A673 (cell line): ENCODE results near the gene MTCH1. TPM values are rescaled to one million over a fixed set of nuclear protein-coding genes. Genes with fewer than 3 reads are reported as not detected.

ENCODE experiments used
- BruUV-seq: library from RNA; stranded (reverse); fragments of 400-500 nt; replicated peaks from 2 replicates; lab custom pipeline; 2021; lab: Mats Ljungman, UMichigan
- CTCF ChIA-PET: fragments of 300-600 bp; sonication (Branson Sonifier 250); formaldehyde crosslinking; loops from one replicate; lab custom pipeline; 2022; ENCODE audit warnings: antibody characterized with exemption; lab: Charles Lee
- POLR2A ChIA-PET: fragments of 300-600 bp; sonication (Branson Sonifier 250); formaldehyde crosslinking; loops from one replicate; lab custom pipeline; 2022; ENCODE audit warnings: antibody characterized with exemption; ENCODE audit not compliant: low non-redundant PET; lab: Charles Lee
- DNase-seq: peaks from one replicate; pipeline ENCODE4 v3.0.0-alpha.2; 2015; ENCODE audit warnings: low spot score
- H3K27ac ChIP-seq: fragments of 200-600 bp; sonication (generic); 2 replicates; pipeline ENCODE4 v1.5.1; 2016; ENCODE audit warnings: mixed run types, low read depth, mild to moderate bottlenecking, mixed read lengths, antibody characterized with exemption, low read length; ENCODE audit not compliant: poor library complexity, severe bottlenecking
- H3K27me3 ChIP-seq: fragments of 200-600 bp; sonication (generic); replicated peaks from 2 replicates; pipeline ENCODE4 v1.6.1; 2017; ENCODE audit warnings: mixed run types, low read depth, mild to moderate bottlenecking, mixed read lengths, antibody characterized with exemption, low read length; ENCODE audit not compliant: insufficient read depth, poor library complexity
- H3K36me3 ChIP-seq: fragments of 200-600 bp; sonication (generic); 2 replicates; pipeline ENCODE4 v1.6.1; 2016; ENCODE audit warnings: mixed run types, mild to moderate bottlenecking, mixed read lengths, antibody characterized with exemption, low read length; ENCODE audit not compliant: insufficient read depth, poor library complexity, severe bottlenecking
- H3K4me1 ChIP-seq: fragments of 200-600 bp; sonication (generic); 2 replicates; pipeline ENCODE4 v1.6.1; 2017; ENCODE audit warnings: mixed run types, mild to moderate bottlenecking, mixed read lengths, antibody characterized with exemption, low read length; ENCODE audit not compliant: insufficient read depth, poor library complexity, severe bottlenecking
- H3K4me3 ChIP-seq: fragments of 200-600 bp; sonication (generic); 2 replicates; pipeline ENCODE4 v1.5.1; 2016; ENCODE audit warnings: low read depth, mixed run types, mild to moderate bottlenecking, mixed read lengths, low read length; ENCODE audit not compliant: poor library complexity, severe bottlenecking
- H3K9me3 ChIP-seq: fragments of 200-600 bp; sonication (generic); 2 replicates; pipeline ENCODE4 v1.6.1; 2016; ENCODE audit warnings: mixed run types, low read depth, mild to moderate bottlenecking, mixed read lengths, antibody characterized with exemption, low read length; ENCODE audit not compliant: poor library complexity, severe bottlenecking
- CTCF ChIP-seq: fragments of 300-800, 200-600 bp; sonication (generic); conservative IDR thresholded peaks from 2 replicates; pipeline ENCODE4 v1.5.1; 2017; ENCODE audit warnings: low read depth, mild to moderate bottlenecking, antibody characterized with exemption, low read length, moderate library complexity, mixed read lengths
- EZH2 ChIP-seq: fragments of 200-600 bp; sonication (generic); IDR thresholded peaks from 2 replicates; pipeline ENCODE4 v1.6.1; 2017; ENCODE audit warnings: borderline replicate concordance, low read depth, mild to moderate bottlenecking, mixed read lengths, antibody characterized with exemption, low read length; ENCODE audit not compliant: poor library complexity, severe bottlenecking
- intact Hi-C: fragments of 100-400 bp; cut with micrococcal nuclease; formaldehyde crosslinking; loops from one replicate; pipeline ENCODE4 v1.10.0; 2022; ENCODE audit not compliant: unreplicated experiment
- total RNA-seq: library from RNA; stranded (reverse); gene quantifications from 2 replicates; pipeline ENCODE4 v1.2.3, GENCODE V29; 2021

Gene MTCH1
- total RNA-seq, 1 experiment from 2014 or later: 242 TPM

GRCh38 chr6:36971921-36972673, 13.9 kb downstream of the MTCH1 start:
- no peaks in the 10 kb centered on the region for H3K4me1 ChIP-seq
- no peak for DNase-seq
- no peak for TF ChIP-seq CTCF
- no peak for TF ChIP-seq EZH2
- no peaks in the 10 kb centered on the region for H3K9me3 ChIP-seq
- intact Hi-C loops: no loop called here
- ChIA-PET POLR2A (no interaction called here), CTCF (no interaction called here)
- no peak overlapping the region for H3K27ac ChIP-seq
- no peak overlapping the region for H3K4me3 ChIP-seq
- H3K27me3 ChIP-seq: no peaks in the 10 kb centered on the region
- peaks cover 95% of the 10 kb centered on the region for H3K36me3 ChIP-seq
- no TSS peak for BruUV-seq

- no peak for DNase-seq
- Histone ChIP-seq H3K9me3 (no peaks in the 10 kb centered on the region), H3K4me1 (no peaks in the 10 kb centered on the region), H3K27me3 (no peaks in the 10 kb centered on the region), H3K4me3 (no peak overlapping the region), H3K27ac (no peak overlapping the region), H3K36me3 (peaks cover 91% of the 10 kb centered on the region)
- BruUV-seq: no TSS peak
- intact Hi-C loops: no loop called here
- CTCF ChIA-PET: no interaction called here
- POLR2A ChIA-PET: no interaction called here
- no peak for TF ChIP-seq CTCF
- no peak for TF ChIP-seq EZH2
These were observed 14.8 kb downstream of the MTCH1 start for GRCh38 chr6:36970892-36971842.

- no peak overlapping the region for H3K27ac ChIP-seq
- TF ChIP-seq EZH2 (no peak), CTCF (no peak)
These were observed 15.8 kb downstream of the MTCH1 start for GRCh38 chr6:36969988-36970891.

More at GRCh38 chr6:36969988-36970891, 15.8 kb downstream of the MTCH1 start:
- no TSS peak for BruUV-seq
- ChIA-PET CTCF (no interaction called here), POLR2A (no interaction called here)
- Histone ChIP-seq H3K4me1 (no peaks in the 10 kb centered on the region), H3K27me3 (no peaks in the 10 kb centered on the region), H3K4me3 (no peak overlapping the region), H3K9me3 (no peaks in the 10 kb centered on the region), H3K36me3 (peaks cover 81% of the 10 kb centered on the region)
- DNase-seq: no peak
- intact Hi-C loops: no loop called here
